ENCODE results near the gene SLC39A1.

DNA sequence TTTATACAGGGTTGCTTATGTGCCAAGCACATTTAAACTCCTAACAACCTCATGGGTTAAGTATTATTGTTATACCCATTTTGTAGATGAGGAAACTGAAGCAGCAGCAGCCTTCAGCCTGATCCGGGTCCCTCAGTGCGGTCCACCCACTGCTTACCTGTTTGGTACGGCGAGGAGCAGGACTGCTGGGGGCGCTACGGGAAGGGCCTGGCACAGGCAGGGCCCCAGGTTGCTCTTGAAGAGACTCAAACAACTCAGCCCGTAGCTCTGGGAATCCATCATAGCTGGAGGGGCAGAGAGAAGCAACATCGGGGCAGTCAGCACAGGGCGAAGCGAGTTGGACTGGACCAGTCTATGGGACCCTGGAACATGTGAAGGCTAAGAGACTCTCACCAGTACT, 26.0 kb downstream of the SLC39A1 start:
- no peak for TF ChIP-seq CTCF (conservative IDR thresholded peaks at IDR 0.05; ENCODE audit: low read depth in 2 of 2)
- no peak for TF ChIP-seq EZH2 (IDR thresholded peaks at IDR 0.05; ENCODE audit: low read depth, unreplicated experiment)
- TF ChIP-seq POLR2AphosphoS5 (IDR thresholded peaks at IDR 0.05; ENCODE audit: low read depth): no peak
- no peak for TF ChIP-seq REST (IDR thresholded peaks at IDR 0.05; ENCODE audit: unreplicated experiment)
- TF ChIP-seq EZH2phosphoT487 (IDR thresholded peaks at IDR 0.05; ENCODE audit: unreplicated experiment): no peak
- no peak for TF ChIP-seq NANOG (IDR thresholded peaks at IDR 0.05; ENCODE audit: borderline replicate concordance)
